ENCODE measurements around the gene CFAP299.

The CFAP299 gene

GRCh38 chr4:80452055-80452454, 116.5 kb downstream of the CFAP299 start:
- no peak overlapping the region for H3K4me3 ChIP-seq (ENCODE audit: low read depth, low read length)
- TF ChIP-seq CTCF (IDR thresholded peaks at IDR 0.05; ENCODE audit: borderline replicate concordance, insufficient read depth, low read depth, low read length) = no peak

GRCh38 chr4:80452768-80453167, 117.2 kb downstream of the CFAP299 start:
- TF ChIP-seq CTCF (IDR thresholded peaks at IDR 0.05; ENCODE audit: borderline replicate concordance, insufficient read depth, low read depth, low read length) = no peak
- no peak overlapping the region for H3K4me3 ChIP-seq (ENCODE audit: low read depth, low read length)

- H3K4me3 ChIP-seq (ENCODE audit: low read depth, low read length) = no peak overlapping the region
- TF ChIP-seq CTCF (IDR thresholded peaks at IDR 0.05; ENCODE audit: borderline replicate concordance, insufficient read depth, low read depth, low read length) = no peak
These were observed 118.5 kb downstream of the CFAP299 start for GRCh38 chr4:80454040-80454439.

GRCh38 chr4:80454556-80454955, 119.0 kb downstream of the CFAP299 start:
- TF ChIP-seq CTCF (IDR thresholded peaks at IDR 0.05; ENCODE audit: borderline replicate concordance, insufficient read depth, low read depth, low read length) = no peak
- no peak overlapping the region for H3K4me3 ChIP-seq (ENCODE audit: low read depth, low read length)

GRCh38 chr4:80459918-80460473, 124.5 kb downstream of the CFAP299 start:
- no peak for TF ChIP-seq CTCF (IDR thresholded peaks at IDR 0.05; ENCODE audit: borderline replicate concordance, insufficient read depth, low read depth, low read length)
- no peak overlapping the region for H3K4me3 ChIP-seq (ENCODE audit: low read depth, low read length)

GRCh38 chr4:80461412-80461811, 125.9 kb downstream of the CFAP299 start:
- no peak for TF ChIP-seq CTCF (IDR thresholded peaks at IDR 0.05; ENCODE audit: borderline replicate concordance, insufficient read depth, low read depth, low read length)
- H3K4me3 ChIP-seq (ENCODE audit: low read depth, low read length) = no peak overlapping the region

- no peak overlapping the region for H3K4me3 ChIP-seq (ENCODE audit: low read depth, low read length)
- no peak for TF ChIP-seq CTCF (IDR thresholded peaks at IDR 0.05; ENCODE audit: borderline replicate concordance, insufficient read depth, low read depth, low read length)
These were observed 127.1 kb downstream of the CFAP299 start for GRCh38 chr4:80462621-80463091.
